HG02840 (cell line): ENCODE results near the gene PKHD1.

Source experiments
- ATAC-seq: cut with Tn5 transposase; IDR thresholded peaks from one replicate; pipeline ENCODE4 v1.9.1; 2021; ENCODE audit warnings: mild to moderate bottlenecking, moderate library complexity, moderate number of reproducible peaks; ENCODE audit not compliant: unreplicated experiment, low FRiP score

Gene PKHD1, protein sequence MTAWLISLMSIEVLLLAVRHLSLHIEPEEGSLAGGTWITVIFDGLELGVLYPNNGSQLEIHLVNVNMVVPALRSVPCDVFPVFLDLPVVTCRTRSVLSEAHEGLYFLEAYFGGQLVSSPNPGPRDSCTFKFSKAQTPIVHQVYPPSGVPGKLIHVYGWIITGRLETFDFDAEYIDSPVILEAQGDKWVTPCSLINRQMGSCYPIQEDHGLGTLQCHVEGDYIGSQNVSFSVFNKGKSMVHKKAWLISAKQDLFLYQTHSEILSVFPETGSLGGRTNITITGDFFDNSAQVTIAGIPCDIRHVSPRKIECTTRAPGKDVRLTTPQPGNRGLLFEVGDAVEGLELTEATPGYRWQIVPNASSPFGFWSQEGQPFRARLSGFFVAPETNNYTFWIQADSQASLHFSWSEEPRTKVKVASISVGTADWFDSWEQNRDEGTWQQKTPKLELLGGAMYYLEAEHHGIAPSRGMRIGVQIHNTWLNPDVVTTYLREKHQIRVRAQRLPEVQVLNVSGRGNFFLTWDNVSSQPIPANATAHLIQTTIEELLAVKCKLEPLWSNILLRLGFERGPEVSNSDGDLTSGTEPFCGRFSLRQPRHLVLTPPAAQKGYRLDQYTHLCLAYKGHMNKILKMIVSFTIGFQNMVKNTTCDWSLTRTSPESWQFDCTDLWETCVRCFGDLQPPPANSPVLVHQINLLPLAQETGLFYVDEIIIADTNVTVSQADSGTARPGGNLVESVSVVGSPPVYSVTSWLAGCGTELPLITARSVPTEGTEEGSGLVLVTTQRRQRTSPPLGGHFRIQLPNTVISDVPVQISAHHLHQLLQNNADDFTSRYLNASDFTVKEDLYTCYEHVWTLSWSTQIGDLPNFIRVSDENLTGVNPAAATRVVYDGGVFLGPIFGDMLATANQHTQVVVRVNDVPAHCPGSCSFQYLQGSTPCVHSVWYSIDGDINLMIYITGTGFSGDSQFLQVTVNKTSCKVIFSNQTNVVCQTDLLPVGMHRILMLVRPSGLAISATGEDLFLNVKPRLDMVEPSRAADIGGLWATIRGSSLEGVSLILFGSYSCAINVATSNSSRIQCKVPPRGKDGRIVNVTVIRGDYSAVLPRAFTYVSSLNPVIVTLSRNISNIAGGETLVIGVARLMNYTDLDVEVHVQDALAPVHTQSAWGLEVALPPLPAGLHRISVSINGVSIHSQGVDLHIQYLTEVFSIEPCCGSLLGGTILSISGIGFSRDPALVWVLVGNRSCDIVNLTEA (N-terminal part only)

DNA sequence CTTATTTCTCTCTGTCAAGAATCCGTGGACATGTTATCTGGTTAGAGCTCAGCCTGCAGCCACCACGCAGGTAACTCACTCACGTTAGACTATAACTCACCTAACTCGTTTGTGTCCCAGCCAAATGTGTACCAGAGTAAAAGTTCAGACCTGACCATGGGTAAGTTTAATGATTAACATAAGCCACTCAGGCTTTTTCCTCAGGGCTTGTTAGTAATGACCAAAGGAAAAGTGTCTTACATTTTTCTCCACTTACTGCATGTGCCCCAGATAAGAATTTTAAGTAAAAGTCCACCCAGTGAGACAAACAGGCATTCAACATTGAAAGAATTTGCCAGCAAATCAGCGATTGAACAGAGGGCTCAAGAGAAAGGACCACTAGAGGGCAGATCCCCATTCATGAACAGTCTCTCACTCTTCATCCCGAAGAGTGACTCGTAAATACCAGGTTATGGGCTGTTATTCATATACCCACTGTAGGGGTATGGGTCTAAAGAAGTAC, at the start of gene PKHD1:
TSS of gene PKHD1 (minus strand) at position 116 of the 502 bp plus-strand sequence. CDS start 2,680 bp downstream, outside the sequence.
- no peak for ATAC-seq

DNA sequence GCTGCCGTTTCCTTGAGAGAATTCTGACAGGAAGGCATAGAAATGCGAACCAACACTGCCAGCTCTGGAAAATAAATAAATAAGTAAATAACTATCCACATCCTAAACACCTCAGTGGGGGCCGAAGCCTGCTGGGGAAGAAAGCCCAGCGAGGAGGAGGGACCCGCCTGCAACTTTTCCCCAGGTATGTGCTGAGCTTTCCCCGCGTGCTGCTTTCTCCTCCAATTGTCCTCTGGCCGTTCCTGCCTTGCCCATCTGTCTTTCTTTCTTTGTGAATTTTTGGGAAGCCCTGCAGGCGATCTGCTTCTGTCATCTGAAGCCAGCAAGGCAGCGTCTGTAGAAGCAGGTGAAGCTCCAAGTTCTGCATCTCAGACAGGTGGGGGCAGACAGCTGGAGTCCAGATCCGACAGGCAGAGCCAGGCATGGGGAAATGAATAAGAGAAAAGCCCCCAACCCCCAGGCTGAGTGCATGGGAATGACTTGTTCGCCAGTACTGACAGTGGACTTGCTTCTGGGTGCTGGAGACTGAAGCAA, 49.6 kb upstream of the PKHD1 start:
- no peak for ATAC-seq

DNA sequence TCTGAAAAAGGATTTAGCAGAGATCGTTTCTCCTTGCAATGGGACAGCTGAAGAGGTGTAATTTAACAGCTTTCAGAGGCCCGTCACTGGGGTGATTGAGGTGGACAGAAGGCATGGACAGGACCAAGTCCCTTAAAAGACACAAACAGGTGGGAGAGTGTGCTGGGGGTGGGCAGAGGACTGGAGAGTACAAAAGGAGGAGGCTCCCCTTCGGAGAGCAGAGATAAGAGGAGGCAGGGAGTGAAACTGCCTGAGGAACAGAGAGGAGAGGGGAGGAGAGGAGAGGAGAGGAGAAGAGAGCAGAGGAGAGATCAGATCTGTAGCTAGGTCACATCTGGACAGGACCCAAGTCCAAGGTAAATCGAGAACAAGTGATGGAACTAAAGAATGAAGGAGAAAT, 48.6 kb upstream of the PKHD1 start:
- ATAC-seq, result no peak

DNA sequence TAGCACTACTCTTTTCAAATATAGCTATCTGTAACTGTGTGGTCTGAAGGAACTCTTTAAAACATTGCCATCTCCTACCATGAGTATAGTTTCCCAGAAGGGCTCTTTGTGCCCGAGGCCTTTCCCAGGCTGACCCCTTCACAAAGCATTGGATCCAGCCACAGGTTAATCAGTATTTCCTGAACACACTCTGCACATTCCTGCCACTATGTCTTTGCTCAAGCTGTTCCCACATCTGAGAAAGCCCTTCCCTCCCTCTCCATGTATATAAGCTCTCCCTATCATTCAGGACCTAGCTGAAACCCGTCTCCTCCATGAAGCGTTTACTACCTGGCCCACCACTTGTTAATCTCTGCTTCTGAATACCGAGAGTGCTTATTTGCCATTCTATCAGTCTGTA, 47.8 kb upstream of the PKHD1 start:
- ATAC-seq, result no peak

DNA sequence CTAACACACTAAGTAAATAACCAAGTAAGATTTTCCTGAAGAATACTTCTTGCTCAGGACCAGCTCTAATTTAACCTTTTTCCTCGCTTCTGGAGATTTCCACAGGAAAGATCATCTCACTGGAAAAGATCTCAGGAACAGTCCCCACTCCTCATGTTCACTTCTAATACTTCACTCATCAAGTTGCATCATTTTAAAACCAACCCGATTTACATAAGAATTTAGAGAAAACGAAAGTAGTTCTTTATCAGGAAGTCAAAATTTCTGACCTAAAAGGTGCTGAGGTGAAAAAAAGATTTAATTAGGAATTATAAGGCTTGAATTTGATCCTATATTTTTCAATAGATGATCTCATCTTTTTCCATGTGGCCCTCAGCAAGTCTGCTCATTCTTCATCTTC, 46.6 kb upstream of the PKHD1 start:
- ATAC-seq, result no peak

DNA sequence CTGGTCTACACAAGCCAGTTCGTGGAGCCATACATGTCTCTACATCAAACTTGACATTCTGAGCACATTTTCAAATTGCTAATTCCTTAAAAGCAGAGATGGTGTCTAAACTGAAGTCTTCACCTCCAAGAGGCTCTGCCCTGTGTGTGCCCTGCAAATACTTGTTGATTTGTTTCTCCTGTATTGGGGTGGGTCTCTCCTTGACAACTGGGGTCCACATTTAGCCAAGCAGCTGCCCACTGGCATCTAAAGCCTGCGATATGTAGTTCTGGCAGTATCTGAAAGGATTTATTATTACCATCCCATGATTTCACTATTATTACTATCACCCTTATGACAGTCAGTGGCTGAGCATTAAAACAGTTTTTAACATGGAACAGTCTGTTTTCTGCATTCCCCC, 45.9 kb upstream of the PKHD1 start:
- no peak for ATAC-seq

DNA sequence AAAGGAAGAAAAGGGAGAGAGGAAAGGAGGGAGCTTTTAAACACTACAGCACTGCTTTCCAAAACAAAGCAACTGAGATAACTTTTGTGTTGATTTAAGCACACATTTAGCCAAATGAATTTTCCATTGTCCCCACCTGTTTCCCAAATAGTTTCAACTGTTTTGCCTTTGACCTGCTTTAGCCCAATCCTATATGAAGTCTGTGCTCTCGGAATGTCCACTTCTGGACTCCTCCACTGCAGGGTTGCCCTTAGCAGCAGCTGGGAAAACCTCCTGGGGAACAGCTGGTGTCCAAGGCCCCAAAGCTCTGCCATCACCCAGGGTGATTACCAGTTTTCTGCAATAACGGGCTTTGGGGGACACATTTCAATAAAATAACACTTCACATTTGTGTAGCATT, 44.9 kb upstream of the PKHD1 start:
- ATAC-seq, result no peak

DNA sequence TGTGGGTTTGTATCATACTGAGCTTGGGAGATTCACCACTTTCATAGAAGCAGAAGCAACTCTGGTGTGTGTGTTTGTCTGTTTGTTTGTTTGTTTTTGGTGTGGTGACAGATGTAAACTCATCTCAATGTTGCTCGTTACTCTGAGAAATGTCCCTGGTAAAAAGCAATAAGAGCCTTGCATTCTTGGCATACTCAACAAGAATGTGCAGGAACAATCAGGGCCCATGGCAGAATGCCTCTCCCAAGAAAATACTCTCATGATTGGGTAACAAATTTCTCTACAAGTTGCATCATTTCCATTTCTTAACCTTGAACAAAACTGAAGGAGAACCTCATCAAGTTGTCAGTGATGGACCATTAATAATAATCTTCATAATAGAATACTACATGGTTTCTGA, 43.0 kb upstream of the PKHD1 start:
- ATAC-seq, result no peak

DNA sequence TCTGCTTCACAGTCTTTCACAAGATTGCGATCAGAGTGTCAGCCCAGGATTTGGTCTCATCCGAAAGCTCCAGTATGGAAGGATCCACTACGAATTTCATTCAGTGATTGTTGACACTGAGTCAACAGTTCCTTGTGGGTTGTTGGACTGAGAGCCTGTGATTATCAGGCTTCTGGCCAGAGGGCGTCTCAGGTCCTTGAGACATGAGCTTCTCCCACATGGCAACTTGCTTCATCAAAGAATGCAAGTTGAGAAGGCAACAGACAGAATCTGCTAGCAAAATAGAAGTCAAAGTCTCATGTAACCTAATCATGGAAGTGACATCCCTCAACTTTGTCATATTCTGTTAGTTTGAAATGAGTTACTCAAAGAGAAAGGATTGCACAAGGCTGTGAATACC, 40.5 kb upstream of the PKHD1 start:
- ATAC-seq, result no peak

DNA sequence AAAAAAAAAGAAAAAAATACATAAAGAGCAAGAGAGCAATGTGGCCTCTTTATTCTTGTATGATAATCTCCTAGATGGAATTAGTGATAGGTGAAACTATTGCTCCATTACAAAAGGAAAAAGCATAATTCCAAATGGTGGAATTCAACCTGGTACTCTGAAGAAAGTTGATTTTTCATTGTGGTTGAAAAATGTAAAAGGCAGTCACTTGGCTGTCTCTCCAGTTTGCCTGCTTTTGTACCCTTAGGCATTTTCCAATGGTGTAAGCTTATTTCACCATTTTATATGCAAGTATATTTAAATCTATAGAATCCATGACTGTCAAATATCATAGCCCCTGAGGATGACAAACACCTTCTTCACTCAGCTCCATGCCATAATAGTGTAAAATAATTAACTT, 38.8 kb upstream of the PKHD1 start:
- ATAC-seq, result no peak

DNA sequence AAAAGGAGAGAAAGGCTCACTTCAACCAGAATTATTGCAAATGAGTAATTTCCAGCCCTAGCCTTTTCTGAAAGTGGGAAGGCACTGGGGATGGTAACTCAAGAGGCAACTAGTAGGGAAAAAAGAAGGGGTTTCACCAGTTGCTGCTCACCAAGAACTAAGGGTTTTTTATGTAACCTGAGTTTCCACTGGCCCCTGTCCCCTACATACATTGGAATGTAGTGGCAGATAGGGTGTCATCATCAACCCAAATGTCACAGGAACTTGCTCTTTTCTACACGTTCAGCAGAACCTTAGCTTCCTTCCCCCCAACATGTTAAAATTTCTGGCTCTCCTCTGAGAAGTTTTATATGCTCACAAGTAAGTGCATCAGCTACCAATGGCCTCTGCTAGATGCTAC, 38.2 kb upstream of the PKHD1 start:
- ATAC-seq, result no peak

DNA sequence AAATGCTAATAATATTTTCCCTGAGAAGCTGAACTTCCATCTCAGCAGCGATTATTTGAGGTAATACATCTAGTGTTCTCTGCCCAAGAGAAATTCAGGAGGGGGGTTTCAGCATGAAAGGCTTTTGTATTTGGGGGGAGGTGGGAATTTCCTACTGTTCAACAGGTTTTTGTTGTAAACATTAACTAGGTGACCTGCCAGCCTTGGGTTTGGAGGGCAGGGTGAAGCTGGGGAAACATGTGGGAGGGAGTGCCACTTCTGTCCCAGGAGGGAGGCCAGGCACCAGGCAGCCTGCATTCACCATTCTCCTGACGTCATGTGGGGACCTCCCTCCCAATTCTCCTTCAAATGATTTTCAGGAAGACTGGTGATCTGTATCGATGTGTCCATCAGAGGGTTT, 37.7 kb upstream of the PKHD1 start:
- no peak for ATAC-seq

DNA sequence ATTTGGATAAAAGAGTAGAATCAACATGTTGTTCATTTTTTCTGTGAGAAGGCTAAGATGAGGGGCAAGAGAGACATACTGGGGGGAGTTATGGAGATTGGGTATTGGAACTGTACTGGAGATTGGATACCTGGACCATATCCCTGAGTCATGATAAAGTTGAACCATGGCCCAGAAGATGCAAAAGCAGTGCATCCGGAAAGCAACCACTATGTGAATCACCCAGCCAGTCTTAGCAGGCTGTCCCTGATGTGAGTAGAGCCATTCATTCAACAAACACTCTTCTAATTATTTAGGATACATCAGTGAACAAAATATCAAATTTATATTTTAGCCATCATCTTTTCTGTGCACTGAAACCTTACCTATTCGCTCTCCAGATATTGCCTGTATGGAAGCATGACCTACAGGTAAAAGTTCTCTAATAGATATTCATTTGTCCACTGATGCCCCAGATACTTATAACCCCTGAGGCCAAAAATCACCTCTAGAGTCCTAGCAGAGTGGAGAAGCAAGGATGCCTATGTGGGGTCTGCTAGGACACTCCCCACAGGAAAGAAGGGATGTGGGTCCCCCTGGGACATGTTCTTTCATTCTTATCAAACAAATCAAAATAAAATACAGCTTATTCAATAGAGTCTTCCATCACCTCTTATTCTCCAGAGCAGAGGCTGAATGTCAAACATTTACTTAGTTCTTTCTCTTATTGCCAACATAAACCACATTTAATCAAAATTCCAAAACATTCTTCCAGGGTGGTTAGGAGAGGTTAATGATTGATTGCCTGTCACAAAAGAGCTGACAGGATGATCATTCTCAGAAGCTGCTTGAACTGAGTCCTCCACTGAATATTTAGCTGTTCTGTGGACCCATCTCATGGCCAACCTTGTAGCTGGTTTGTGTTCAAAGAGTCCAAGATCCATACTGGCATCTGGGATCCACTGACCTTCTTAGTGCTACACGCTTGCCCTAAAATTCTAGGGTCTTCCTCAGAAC, 37.0 kb upstream of the PKHD1 start:
- ATAC-seq, result no peak

DNA sequence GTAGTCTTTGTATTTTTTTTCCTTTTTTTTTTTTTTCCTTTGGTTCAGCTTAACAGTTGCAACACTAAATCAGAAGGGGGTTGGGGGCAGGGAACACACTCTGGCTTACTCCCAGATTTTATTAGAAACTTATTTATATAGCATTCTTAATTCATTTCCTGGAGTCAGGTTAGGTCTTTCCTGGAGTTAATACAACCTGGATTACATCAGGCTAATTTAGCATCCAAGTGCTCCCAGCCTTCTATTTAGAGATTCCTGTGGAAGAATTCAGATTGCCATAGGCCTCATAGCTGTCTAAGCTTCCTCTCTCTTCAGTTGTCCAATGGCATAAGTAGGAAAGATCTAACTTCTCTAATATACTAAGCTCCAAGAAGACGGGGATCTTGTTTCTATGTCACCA, 35.8 kb upstream of the PKHD1 start:
- no peak for ATAC-seq

DNA sequence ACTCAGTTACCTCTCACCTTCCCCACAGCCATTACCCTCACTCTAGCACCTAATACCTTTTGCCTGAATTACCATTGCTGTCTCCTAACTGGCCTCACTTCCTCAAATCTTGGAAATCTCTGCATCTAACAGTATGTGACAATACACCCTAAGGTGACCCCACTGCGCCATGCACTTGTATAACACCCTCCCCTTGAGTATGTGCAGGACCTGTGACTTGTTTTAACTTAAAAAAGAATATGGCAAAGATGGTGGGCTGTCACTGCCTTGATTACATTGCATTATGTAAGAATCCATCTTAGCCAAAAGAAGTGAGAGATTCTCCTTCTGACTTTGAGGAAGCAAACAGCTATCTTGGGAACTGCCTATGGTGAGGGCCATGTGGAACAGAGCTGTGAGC, 29.9 kb upstream of the PKHD1 start:
- no peak for ATAC-seq

DNA sequence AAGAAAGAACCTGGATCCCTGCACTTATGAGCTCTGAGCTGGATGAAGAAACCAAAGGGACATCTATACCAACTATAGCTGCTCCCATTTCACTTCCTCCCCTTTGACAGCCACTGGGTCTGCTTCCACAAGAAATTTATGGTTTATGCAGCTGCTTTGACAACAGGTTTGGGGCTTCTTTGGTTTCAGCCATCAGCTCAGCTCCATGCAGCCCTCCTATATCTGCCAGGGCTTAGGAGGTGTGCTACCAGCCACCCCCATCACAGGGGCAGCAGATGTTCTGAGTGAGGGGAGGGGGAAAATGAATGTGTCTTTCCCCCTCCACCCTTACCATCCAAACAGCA, 29.2 kb upstream of the PKHD1 start:
- ATAC-seq, result no peak

DNA sequence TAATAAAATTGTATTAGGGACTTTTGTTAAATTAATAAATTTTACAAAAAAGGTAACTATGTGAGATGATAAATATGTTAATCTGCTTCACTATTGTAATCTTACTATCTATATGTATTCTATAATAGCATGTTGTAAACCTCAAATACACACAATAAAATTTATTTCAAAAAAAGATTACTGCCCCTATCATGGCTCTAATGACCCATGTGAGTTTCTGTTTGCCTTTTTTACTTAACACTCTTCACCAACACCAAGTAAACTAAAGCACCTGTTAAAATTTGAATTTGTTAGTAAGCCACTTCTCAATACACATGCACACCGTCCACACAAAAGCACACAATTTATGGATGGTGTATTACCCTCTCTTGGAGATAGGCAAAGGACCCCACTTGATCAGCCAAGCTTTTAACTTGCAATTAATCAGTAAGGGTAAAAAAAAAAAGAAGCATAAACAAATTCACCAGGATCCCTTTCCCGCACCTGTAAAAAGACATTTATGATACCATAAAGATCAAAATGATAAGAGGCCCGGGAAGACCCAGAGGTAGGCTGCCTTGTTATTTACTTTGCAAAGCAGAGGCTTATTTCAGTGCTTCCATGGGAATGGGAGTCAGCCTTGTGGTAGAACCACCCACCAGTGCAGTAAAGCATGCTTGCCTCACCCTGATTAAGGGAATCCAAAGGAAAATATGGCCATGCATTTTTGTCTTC, 28.6 kb upstream of the PKHD1 start:
- no peak for ATAC-seq

DNA sequence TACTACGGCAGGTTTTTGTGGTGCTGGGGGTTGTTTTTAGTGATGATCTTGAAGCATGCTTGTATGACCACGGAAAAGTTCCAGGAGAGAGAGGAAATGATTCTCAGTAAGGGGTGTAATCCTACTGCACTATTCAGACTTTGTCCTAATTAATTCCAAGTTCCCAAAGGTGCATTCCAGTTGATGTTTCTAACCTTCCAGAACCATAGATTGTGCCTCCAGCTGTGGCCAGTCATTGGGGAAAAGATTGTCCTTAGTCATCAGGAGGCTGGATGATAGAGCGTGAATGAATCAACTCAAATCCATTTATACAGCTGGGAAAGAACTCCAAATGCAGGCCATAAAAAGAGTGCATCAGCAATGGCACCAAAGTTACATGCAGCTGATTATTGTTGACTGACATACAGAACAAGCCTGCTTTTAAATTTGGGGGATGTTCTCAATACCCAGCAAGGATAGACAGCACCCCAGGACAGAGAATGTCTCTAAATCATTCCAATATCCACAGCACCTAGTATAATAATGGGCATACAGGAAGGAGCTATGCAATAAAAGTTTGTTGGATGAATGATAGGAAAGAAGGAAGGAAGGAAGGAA, 27.8 kb upstream of the PKHD1 start:
- ATAC-seq, result no peak
